GM20000 (cell line): ENCODE results near the gene SLC31A1.

Experiments
- DNase-seq: peaks from one replicate; pipeline ENCODE4 v3.0.0; 2012; ENCODE audit warnings: low spot score
- CTCF ChIP-seq: IDR thresholded peaks from 2 replicates; pipeline ENCODE4 v1.5.1; 2012; ENCODE audit warnings: mild to moderate bottlenecking, control low read depth; ENCODE audit errors: extremely low read depth, missing control alignments

The SLC31A1 gene

GRCh38 chr9:113205432-113205831 lies 15.9 kb upstream of the SLC31A1 start:
- no peak for DNase-seq
- no peak for TF ChIP-seq CTCF

GRCh38 chr9:113205861-113206260 lies 15.5 kb upstream of the SLC31A1 start:
- DNase-seq: no peak
- no peak for TF ChIP-seq CTCF

DNA sequence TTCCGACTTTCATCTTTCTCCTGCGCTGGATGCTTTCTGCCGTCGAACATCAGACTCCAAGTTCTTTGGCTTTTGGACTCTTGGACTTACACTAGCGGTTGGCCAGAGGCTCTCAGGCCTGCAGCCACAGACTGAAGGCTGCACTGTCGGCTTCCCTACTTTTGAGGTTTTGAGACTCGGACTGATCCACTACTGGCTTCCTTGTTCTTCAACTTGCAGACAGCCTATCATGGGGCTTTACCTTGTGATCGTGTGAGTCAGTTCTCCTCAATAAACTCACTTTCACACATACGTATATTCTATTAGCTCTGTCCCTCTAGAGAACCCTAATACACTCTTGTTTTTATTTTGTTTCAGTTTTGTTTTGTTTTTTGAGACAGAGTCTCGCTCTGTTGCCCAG lies 10.5 kb upstream of the SLC31A1 start:
- TF ChIP-seq CTCF: no peak
- no peak for DNase-seq

GRCh38 chr9:113215132-113215531 lies 6.2 kb upstream of the SLC31A1 start:
- TF ChIP-seq CTCF: no peak
- no peak for DNase-seq

GRCh38 chr9:113216406-113216805 lies 4.9 kb upstream of the SLC31A1 start:
- DNase-seq: no peak
- TF ChIP-seq CTCF: no peak

DNA sequence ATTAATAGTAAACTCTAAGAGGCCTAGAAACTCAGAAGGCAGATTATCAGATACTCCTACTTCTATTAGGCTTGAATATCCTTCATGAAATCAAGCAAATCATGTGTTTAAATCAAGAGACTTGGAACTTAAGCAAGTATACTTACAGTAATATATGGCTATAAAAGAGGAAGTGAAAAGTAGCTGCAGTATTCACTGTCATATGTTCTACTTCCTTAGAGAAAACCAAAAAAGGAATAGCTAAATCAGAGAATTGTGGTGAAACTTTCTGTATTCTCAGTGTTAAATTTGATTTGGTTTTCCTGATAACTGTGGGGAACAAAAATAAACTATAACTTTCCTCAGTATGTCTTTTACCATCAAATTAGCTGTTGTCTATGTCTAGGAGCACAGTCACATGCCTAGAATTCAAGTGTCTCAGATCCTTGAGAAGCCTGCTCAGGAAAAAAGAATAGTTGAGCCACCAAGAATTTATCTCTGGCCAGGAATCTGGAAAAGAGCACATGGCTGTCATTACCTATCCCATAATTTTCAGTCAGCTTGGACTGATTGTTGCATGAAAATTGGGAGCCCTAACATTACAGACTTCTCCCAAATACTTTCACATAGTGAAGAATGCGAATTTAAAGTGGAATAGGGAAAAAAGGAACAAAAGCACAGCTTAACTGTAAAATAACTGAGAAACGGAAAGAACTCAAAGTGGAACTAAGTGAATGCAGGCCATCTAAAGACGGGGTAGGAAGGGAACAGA lies 2.0 kb upstream of the SLC31A1 start:
- peak; percentile 35 for DNase-seq

DNA sequence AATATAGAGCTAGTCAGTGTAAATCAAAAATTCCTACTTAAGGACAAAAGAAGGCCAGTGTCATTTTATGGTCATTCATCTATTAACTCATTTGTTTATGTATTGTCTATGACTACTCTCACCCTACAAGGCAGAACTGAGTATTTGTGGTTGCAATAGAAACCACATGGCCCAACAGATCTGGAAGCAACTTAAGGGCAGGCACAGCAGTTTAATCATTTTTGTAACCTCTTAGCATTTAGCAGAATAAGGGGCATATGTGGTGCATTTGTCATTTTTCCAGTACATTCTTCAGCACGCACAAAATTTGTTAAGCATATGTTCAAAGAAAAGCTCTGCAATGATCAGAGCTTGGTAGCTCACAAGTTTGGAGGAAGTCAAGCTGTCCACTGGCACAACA lies 1.4 kb upstream of the SLC31A1 start:
- no peak for TF ChIP-seq CTCF
- DNase-seq: peak; percentile 43

More for the DNA sequence above, 2.0 kb upstream of the SLC31A1 start:
- no peak for TF ChIP-seq CTCF
